Frontal cortex (tissue), 4 donors: Measurements from ENCODE around the gene CACNA1E. TPM values are rescaled to one million over a fixed set of nuclear protein-coding genes. Genes with fewer than 3 reads are reported as not detected.

Experiments
- DNase-seq, 2 donors: peaks; one replicate each; pipeline ENCODE4 v3.0.0; 2012; ENCODE audit warnings: low spot score in 2 of 2
- FAIRE-seq: peaks from 2 replicates; lab custom pipeline; 2012; peaks lifted over from hg19 to GRCh38; lab: Jason Lieb, UNC
- total RNA-seq: library from RNA; depleted of rRNA; stranded (reverse); fragments of >200 nt; gene quantifications from one replicate; pipeline ENCODE4 v1.2.3, GENCODE V29; 2014
- donor health status: control.
- donor health status: control.
- donor health status: control.

Gene CACNA1E
- total RNA-seq, 1 donor from 2014 or later = 64.4 TPM

DNA sequence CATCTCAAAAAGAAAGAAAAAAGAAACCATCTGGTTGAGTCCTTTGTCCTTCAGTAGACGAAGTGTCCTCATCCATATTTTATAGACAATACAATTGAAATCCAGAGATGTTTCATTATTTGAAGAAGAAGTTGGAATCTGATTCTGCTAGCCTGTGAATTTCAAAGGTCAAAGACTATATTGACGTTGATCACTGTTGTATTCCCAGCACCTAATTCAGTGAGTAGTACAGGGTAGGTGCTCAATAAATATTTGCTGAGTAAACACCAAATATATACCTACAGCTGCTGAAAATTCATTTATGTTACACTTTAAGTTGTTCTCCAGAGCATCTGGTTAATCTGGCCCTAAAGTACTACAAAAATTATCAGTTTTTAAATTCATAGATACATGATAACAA, 135.2 kb downstream of the CACNA1E start:
- no peak for FAIRE-seq

DNA sequence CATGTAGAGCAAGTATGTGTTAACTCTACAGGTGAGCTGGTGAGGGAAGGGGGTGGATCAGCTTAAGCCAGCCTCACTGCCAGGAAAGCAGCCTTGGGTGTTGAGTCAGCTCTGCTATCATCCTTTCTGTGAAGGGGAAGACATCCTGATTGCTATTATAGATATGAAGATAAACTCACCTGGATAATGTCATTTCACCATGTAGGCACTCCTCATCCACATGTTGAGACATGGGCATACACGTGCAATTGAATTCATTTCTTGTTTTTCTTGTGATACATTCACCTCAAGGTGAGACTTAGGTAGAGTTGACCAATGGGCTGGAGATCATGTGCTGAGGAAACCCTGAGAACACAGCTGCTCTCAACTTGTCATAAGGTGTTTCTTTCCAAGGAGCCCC, 136.9 kb downstream of the CACNA1E start:
- DNase-seq (no peak), FAIRE-seq (no peak)

More for the DNA sequence above, 135.2 kb downstream of the CACNA1E start:
- no peak for DNase-seq

- no peak for FAIRE-seq
- DNase-seq = no peak
Observed at GRCh38 chr1:181623850-181624249, 140.5 kb downstream of the CACNA1E start.

GRCh38 chr1:181626279-181626938, 143.1 kb downstream of the CACNA1E start:
- no peak for FAIRE-seq
- no peak for DNase-seq

GRCh38 chr1:181630398-181630797, 147.1 kb downstream of the CACNA1E start:
- DNase-seq (no peak), FAIRE-seq (no peak)

DNA sequence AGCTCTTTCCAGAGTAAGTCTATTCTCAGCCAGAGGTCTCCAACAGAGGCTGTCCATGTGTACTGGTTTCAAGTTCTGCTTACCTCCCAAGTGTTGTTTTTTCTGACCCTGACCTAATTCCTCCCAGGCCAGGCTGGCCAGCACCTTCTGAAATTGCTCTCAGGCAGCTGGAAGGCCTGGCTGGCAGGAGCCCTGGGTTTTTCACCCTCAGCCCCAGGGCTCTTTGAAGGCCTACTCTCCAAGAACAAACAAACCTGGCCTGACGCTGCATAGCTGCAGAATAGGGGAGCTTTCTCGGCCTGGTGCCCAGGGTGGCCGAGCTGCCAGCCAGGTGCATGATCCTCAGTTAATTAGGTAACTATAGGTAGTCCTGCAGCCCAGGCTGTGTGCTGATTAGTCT, 147.5 kb downstream of the CACNA1E start:
- DNase-seq (no peak), FAIRE-seq (no peak)

DNA sequence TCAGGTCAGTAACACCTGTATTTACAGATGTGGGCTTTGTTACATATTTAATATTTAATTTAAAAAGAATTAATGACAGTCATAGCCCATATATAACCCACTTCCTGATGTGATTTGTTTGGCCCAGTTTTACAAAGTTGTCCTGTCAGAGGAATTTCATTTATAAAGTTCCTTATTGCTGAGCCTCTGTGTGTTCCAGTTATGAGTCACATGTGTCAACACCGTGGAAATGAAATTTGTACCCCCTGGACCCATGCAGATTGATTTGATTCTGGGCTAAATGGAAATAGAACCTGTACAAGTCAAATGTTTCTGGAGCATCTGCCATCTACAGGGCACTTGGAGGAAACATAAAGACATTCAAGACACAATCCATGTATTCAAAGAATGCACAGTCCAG, 149.2 kb downstream of the CACNA1E start:
- DNase-seq (no peak), FAIRE-seq (no peak)

DNA sequence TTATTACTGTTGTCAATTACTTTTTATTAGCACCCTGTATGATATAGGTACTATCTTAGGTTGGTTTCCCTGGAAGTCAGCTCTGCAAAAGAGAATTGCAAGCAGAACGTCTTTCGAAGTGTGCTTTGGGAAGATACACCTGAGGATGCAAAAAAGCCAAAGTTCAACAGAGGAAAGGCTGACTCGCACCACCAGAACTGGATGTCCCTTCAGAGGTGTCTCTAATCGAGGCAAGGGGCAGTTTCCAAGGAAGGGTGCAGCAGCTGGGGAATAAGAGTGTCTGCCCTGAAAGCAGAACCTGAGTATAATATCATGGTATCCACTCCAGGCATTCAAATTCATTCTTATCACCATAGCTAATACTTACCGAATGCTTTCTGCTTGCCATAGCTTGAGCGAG, 149.6 kb downstream of the CACNA1E start:
- DNase-seq (no peak), FAIRE-seq (no peak)

DNA sequence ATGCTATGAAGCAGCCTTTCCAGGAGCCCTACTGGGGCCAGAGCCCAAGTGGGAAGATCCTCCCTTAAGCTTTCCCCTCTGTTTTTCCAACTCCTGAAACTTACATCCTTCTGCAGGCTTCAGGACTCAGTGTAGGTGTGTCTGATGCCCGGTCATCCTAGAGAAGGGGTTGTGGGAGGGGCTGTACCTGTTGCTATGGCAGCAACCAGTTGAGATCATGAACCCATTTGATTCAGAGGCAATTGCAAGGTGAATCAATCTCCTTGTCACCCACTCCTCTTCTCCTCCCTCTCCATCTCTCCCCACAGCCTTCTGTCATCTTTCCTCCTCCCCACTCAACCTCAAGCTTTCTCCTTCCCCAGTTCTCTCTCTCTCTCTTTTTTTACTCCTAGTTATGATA, 151.8 kb downstream of the CACNA1E start:
- DNase-seq (no peak), FAIRE-seq (no peak)

GRCh38 chr1:181637998-181638397, 154.7 kb downstream of the CACNA1E start:
- DNase-seq = no peak
- no peak for FAIRE-seq

DNA sequence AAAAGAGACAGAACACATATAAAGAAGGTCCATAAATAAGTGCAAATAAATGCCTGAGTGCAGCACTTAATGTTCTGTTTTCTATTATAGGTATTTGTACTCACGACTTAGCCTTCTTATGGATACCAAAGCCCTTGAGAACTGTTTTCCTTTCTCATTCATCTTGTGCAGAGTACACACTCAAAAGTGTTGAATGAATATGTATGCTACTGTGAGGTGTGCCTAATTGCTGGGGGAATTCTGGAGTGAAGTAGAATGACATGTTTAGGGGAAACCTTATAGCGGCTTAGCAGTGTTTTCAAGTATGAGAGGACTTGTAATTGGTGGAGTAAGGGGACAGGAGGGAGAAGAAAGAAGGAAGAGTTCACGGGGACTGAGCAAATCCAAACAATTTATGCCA, 157.6 kb downstream of the CACNA1E start:
- DNase-seq = no peak
- FAIRE-seq = no peak

DNA sequence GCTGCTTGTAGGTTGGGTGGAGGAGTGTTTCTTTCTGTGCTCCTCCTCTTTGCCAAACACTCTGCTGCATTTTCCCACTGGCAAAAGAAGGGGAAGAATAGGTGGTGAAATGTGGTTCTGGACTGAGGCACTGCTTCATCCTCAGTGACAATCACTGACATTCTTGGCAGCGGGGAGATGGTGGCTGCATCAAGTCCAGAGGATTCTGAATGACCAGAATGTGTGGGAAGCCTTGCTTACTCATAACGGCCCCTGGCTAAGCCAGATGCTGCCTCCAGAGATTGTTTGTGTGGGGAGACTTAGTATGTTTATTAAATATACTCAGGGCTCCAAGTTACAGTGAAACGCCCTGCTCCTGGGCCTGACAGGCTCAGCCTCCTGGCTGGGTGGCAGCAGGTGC, 160.3 kb downstream of the CACNA1E start:
- FAIRE-seq = no peak
- DNase-seq = no peak

DNA sequence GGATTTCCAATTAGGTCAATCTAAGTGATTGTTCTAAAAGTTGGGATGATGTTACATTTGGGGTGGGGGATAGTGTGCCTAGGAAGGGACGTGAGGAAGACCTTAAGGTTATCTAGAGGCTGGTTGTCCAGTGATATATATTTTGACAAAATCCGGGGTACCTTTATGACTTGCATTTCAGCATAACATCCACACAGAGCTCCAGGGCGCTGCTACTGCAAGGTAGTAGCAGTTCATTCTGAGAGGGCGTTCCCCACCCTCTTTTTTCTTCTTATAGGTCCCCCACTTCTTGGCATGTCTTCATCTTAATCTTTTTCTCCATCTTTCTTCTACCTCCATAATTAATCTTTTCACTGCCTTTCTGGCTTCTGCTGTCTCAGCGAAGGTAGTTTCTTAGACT, 161.9 kb downstream of the CACNA1E start:
- DNase-seq = no peak
- FAIRE-seq = no peak

DNA sequence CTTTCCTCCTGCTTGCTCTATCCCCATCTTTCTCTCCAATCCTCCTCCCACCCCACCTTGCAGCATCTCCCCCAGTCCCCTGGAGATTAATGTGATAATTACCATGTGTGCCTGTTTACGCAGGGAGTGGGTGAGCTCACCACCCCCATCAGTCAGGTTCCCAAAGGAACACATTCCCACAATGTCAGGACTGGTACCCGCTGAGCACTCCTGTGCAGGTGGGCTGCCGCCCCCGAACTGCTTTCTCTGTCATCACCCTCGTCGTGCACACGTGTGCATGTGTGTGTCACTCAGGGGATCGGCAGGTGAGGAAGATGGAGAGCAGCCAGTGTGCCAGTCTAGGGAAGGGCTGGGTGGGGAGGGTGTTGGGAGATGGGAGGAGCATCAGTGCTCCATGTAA, 163.4 kb downstream of the CACNA1E start:
- DNase-seq = no peak
- no peak for FAIRE-seq

DNA sequence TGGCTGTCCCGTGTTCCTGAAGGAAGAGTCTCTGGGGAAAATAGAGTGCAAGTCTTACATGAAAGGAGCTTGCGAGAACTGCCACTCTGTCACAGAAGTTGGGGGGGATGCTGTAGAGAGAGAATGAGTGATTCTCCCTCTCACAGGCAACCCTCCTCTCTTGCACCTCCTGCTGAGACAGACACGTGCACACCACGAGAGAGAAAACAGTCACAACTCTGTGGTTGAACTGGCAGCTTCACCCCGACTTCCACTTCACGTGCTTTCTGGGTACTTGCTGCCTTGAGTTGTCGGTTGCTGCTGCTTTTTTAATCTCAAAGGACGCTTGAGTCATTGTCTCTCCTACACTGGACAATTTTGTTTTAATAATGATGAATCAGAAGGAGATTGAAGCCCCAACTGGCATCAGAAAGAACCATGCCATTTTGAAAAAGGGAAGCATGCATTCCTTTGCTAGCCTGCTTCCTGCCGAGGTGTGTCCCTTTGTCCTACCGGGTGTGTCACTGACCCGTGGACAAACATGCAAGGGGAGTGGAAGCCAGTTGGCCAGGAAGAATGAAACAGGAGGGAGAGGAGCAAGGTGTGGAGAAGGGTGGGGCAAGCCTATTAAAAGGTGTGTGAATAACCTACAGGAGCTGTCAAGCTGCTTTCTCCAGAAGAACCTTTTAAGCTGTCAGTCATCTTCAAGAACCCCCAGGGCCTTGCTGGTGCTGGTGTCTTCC, 164.2 kb downstream of the CACNA1E start:
- no peak for FAIRE-seq
- no peak for DNase-seq

DNA sequence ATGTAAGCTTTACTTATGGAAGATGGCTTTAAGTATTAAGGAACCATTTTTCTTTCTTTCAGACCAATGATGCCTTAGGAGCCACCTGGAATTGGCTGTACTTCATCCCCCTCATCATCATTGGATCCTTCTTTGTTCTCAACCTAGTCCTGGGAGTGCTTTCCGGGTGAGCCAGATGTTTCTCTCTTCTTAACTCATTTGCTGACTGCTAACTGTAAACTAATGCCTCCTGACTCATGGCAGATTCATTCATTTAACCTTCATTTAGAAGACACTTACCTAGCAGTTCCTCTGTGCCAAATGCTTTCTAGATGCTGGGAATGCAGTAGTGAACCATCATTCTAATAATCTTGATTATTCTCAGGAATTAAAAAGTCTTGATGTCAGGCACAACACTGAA, 168.0 kb downstream of the CACNA1E start:
- DNase-seq (no peak), FAIRE-seq (no peak)

GRCh38 chr1:181655756-181656155, 172.4 kb downstream of the CACNA1E start:
- no peak for DNase-seq

DNA sequence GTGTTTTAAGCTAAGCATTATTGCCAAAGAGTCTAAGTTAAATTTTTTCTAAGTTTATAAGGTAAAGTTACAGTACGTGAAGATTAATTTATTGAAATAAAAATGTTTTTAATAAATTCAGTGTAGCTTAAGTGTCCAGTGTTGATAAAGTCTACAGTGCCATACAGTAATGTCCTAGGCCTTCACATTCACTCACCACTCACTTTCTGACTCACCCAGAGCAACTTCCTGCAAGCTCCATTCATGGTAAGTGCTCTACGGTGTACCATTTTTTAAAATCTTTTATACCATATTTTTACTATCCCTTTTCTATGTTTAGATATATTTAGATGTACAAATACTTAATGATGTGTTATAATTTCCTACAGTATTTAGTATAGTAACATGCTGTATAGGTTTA, 173.2 kb downstream of the CACNA1E start:
- no peak for FAIRE-seq
- no peak for DNase-seq

More at GRCh38 chr1:181655756-181656155, 172.4 kb downstream of the CACNA1E start:
- FAIRE-seq = no peak

DNA sequence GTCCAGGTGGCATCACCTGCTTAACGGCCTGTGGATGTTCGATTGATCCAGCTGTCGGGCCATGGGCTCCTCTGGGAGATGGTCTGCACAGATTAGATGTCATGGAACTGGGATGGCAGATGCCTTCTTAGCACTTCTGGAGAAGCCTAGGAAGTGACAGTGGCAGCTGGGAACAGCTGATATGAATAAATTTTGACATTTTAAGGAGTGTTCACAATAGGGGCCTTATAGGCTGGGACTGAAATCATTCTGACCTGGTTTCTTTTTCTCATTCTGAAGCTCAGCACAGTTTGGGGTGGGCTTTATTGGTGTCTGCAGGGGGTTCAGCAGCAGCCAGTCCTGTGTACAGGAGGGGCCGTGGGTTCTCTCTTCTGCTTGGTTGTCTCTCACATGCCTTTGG, 175.3 kb downstream of the CACNA1E start:
- DNase-seq = no peak
- FAIRE-seq = no peak

- no peak for FAIRE-seq
- DNase-seq = no peak
Observed at GRCh38 chr1:181659321-181659957, 176.1 kb downstream of the CACNA1E start.

DNA sequence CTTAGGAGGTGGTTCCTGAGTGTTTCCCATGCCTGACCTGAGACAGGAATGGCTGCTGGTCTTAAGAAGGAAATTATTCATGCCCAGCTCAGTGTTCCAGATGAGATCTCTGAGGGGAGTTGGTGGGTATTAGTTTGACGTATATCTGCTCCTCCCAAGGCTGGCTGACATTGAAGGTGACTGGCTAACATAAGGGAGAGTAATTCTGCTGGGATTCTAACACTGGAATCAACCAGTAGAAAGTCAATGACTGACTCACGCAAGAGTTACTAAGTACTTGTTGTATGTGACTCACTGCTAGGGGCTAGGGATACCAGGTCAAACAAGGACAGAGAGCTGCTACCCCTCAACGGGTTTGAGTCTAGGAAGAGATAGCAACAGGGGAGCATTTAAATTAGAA, 177.3 kb downstream of the CACNA1E start:
- no peak for FAIRE-seq
- DNase-seq = no peak
